Astrocyte of the spinal cord (primary cell): ENCODE results near the gene MAGI1.
A peak's percentile ranks its signal among the peaks of the same experiment; 100 is the strongest.

Source experiments
- DNase-seq: peaks from one replicate; pipeline ENCODE4 v3.0.0; 2011; ENCODE audit warnings: low read depth, low spot score
- H3K4me3 ChIP-seq: 2 replicates; pipeline ENCODE4 v1.5.1; 2011; ENCODE audit warnings: low read depth, mild to moderate bottlenecking, low read length, moderate library complexity
- CTCF ChIP-seq: IDR thresholded peaks from 2 replicates; pipeline ENCODE4 v1.5.1; 2012; ENCODE audit warnings: low read depth, mild to moderate bottlenecking, low read length, inconsistent platforms
- in situ Hi-C: cut with HindIII; loops from 2 replicates; pipeline ENCODE4 v1.10.0; 2017; ENCODE audit warnings: low sequenced_read_pairs

Gene MAGI1

DNA sequence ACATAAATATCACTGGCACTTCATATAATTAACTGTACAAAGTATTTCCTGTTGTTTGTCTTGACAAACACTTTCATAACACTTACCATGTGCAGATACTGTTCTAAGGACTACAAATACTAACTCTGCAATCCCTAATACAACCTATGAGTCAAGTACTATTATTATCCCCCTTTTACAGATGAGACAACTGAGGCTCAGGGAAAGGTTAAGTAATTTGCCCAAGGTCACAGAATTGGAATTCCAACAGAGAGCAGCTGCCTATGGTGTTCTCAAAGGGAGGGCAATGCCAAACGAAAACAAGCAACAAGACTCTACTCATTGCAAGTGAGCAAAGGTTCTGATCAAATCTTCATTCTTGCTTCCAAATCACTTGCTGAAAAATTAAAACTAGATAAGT is 85.9 kb downstream of the MAGI1 start:
- TF ChIP-seq CTCF: no peak
- in situ Hi-C loops: no loop called here
- DNase-seq: no peak
- H3K4me3 ChIP-seq: no peak overlapping the region

DNA sequence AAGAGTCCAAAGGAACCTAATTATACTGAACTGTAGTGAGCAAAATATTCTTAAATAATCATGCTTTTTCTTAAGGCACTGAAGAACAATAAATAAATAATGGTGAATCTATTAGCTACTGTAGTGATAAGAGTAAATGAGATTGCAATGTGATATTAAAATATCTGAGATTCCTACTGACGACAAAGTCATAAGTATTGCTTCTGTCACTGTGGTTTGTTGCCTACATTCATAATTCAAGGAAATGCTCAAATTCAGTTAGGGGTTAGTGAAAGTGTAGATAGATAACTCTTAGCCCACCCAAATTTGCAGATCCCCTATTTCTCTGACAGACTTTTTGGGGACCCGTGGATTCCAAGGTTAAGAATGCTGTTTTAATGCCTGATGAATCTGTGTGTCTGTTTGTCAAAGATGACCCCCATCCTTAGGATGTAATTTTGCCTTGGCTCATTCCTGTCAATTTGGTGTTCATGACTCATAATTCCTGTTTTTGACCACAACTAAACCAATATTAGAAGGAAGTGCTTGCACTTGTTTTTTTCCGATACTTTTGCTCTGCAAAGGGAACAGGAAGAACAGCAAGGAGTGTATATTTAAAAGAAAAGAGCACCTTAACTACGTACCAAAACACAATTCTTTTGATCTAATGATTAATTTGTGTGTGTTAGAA is 86.7 kb downstream of the MAGI1 start:
- H3K4me3 ChIP-seq: no peak overlapping the region
- in situ Hi-C loops: no loop called here
- no peak for DNase-seq
- TF ChIP-seq CTCF: no peak

GRCh38 chr3:65950340-65951326 is 88.1 kb downstream of the MAGI1 start:
- H3K4me3 ChIP-seq: no peak overlapping the region
- no peak for TF ChIP-seq CTCF
- in situ Hi-C loops: no loop called here
- no peak for DNase-seq

GRCh38 chr3:65948841-65949573 is 89.7 kb downstream of the MAGI1 start:
- no peak for TF ChIP-seq CTCF
- in situ Hi-C loops: no loop called here
- DNase-seq: no peak
- no peak overlapping the region for H3K4me3 ChIP-seq

- TF ChIP-seq CTCF: no peak
- peak; percentile 67 for DNase-seq
- no peak overlapping the region for H3K4me3 ChIP-seq
- in situ Hi-C loops: no loop called here
Measured at GRCh38 chr3:65946438-65946837, 92.3 kb downstream of the MAGI1 start.

GRCh38 chr3:65945953-65946352 is 92.8 kb downstream of the MAGI1 start:
- DNase-seq: no peak
- TF ChIP-seq CTCF: no peak
- no peak overlapping the region for H3K4me3 ChIP-seq
- in situ Hi-C loops: no loop called here
